ENCODE data around the gene RABGAP1L.

DNA sequence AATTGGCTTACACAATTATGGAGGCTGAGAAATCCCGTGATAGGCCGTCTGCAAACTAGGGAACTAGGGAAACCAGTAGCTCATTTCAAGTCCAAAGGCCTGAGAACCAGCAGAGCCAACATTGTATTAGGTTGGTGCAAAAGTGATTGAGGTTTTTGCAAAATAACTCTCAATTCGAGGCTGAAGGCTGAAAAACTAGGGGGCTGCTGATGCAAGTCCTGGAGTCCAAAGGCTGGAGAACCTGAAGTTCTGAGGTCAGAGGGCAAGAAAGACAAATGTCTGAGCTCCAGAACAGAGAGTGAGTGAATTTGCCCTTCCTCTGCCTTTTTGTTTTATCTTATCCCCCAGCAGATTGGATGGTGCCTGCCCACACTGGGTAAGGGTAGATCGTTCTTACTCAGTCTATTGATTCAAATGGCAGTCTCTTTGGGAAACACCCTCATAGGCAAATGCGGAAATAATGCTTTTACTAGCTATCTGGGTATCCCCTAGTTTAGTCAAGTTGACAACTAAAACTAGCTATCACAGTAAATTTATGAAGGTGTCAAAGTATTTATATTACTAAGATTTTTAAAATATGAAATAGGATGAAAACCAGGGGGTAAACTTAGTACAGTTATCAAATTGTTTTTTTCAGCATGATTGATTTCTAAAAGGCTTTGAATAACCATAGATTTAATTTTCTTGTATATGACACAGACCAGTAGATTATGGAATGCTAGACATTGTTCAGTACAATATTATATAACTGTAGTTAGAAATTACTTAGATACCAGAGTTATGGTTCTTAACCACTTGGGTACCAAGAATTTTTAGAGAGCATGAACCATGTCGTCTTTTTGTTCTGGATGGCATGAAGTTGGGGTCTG, 15.4 kb downstream of the RABGAP1L start:
- TF ChIP-seq, protein P1, sequence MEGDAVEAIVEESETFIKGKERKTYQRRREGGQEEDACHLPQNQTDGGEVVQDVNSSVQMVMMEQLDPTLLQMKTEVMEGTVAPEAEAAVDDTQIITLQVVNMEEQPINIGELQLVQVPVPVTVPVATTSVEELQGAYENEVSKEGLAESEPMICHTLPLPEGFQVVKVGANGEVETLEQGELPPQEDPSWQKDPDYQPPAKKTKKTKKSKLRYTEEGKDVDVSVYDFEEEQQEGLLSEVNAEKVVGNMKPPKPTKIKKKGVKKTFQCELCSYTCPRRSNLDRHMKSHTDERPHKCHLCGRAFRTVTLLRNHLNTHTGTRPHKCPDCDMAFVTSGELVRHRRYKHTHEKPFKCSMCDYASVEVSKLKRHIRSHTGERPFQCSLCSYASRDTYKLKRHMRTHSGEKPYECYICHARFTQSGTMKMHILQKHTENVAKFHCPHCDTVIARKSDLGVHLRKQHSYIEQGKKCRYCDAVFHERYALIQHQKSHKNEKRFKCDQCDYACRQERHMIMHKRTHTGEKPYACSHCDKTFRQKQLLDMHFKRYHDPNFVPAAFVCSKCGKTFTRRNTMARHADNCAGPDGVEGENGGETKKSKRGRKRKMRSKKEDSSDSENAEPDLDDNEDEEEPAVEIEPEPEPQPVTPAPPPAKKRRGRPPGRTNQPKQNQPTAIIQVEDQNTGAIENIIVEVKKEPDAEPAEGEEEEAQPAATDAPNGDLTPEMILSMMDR (IDR thresholded peaks at IDR 0.05; ENCODE audit: extremely low read depth in 1 of 2, insufficient read depth in 1 of 2, low read depth in 1 of 2, low read length in 2 of 2): no peak
- no peak for TF ChIP-seq JUN (IDR thresholded peaks at IDR 0.05; ENCODE audit: borderline replicate concordance, insufficient read depth, insufficient read length, low read depth)
- TF ChIP-seq POLR2A (IDR thresholded peaks at IDR 0.05; ENCODE audit: low read depth, low read length): no peak

All from endothelial cell of umbilical vein (primary cell).